SK-N-SH (cell line): ENCODE measurements around the gene TFAP2E.

Experiments
- ELF1 ChIP-seq: IDR thresholded peaks from 2 replicates; pipeline ENCODE4 v1.4.0; 2012
- MXI1 ChIP-seq: IDR thresholded peaks from 2 replicates; pipeline ENCODE4 v1.6.1; 2012; ENCODE audit warnings: mild to moderate bottlenecking, low read depth, low read length, improper control_type of control experiment
- RXRA ChIP-seq: IDR thresholded peaks from 2 replicates; pipeline ENCODE4 v1.4.0; 2012; ENCODE audit warnings: low read depth, mild to moderate bottlenecking, borderline replicate concordance
- TF ChIP-seq, protein P1 (sequence below): fragments of 200-600 bp; sonication (generic); IDR thresholded peaks from 2 replicates; pipeline ENCODE4 v1.6.1; 2017; ENCODE audit warnings: antibody characterized with exemption, mild to moderate bottlenecking, moderate library complexity

DNA sequence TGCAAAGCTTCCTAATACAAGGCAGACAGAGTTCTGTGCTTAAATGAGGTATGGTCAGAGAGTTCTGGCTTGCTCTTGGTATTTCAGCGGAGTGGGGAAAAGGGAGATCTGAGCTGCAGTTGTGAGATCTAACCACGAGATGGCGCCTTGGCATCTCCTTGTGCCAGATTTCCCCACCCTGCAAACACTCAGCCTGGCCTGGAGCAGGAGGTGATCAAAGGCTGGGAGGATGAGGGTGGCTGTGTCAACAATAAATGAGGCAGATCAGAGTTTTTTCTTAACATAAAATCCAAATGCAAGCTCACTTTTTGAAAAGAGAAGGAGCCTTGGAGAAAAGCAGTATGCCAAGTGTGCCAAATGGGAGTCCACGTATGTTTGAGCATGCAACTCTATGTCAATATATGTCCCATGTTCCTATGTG is 4.1 kb upstream of the TFAP2E start:
- TF ChIP-seq ELF1 (no peak), MXI1 (no peak), RXRA (no peak)
- TF ChIP-seq, protein P1, sequence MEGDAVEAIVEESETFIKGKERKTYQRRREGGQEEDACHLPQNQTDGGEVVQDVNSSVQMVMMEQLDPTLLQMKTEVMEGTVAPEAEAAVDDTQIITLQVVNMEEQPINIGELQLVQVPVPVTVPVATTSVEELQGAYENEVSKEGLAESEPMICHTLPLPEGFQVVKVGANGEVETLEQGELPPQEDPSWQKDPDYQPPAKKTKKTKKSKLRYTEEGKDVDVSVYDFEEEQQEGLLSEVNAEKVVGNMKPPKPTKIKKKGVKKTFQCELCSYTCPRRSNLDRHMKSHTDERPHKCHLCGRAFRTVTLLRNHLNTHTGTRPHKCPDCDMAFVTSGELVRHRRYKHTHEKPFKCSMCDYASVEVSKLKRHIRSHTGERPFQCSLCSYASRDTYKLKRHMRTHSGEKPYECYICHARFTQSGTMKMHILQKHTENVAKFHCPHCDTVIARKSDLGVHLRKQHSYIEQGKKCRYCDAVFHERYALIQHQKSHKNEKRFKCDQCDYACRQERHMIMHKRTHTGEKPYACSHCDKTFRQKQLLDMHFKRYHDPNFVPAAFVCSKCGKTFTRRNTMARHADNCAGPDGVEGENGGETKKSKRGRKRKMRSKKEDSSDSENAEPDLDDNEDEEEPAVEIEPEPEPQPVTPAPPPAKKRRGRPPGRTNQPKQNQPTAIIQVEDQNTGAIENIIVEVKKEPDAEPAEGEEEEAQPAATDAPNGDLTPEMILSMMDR, result peak; percentile 89
